H1 (cell line): ENCODE measurements around the gene MANSC4. TPM values are rescaled to one million over a fixed set of nuclear protein-coding genes. Genes with fewer than 3 reads are reported as not detected.

Experiments used
- CTCF ChIA-PET: fragments of 300-600 bp; sonication (Branson Sonifier 250); formaldehyde crosslinking; loops from one replicate; lab custom pipeline; 2021; ENCODE audit not compliant: partially characterized antibody; lab: Charles Lee
- POLR2A ChIA-PET: fragments of 300-600 bp; sonication (Branson Sonifier 250); formaldehyde crosslinking; loops from one replicate; lab custom pipeline; 2021; ENCODE audit warnings: inconsistent platforms; ENCODE audit not compliant: partially characterized antibody; lab: Charles Lee
- DNase-seq, 2 experiments: peaks; one replicate each; pipeline versions ENCODE4 v3.0.0 to v3.0.0-alpha.2; 2010 to 2022; ENCODE audit warnings: low spot score in 2 of 2, low read depth in 1 of 2, mixed read lengths in 1 of 2
- FAIRE-seq: peaks from 2 replicates; lab custom pipeline; 2011; peaks lifted over from hg19 to GRCh38; lab: Jason Lieb, UNC
- H2AFZ ChIP-seq: 2 replicates; pipeline ENCODE4 v1.8.1; 2012; ENCODE audit warnings: low read length, inconsistent platforms
- H2AK5ac ChIP-seq: 2 replicates; pipeline ENCODE4 v1.6.1; 2013; ENCODE audit warnings: low read depth, low read length
- H2BK120ac ChIP-seq: replicated peaks from 2 replicates; pipeline ENCODE3; 2013; ENCODE audit warnings: low read depth, low read length, inconsistent platforms
- H2BK12ac ChIP-seq: 2 replicates; pipeline ENCODE4 v1.6.1; 2013; ENCODE audit warnings: low read depth, low read length
- H2BK15ac ChIP-seq: 2 replicates; pipeline ENCODE4 v1.6.1; 2013; ENCODE audit warnings: low read length
- H2BK20ac ChIP-seq: 2 replicates; pipeline ENCODE4 v1.6.1; 2013; ENCODE audit warnings: low read length
- H2BK5ac ChIP-seq: 2 replicates; pipeline ENCODE4 v1.6.1; 2013; ENCODE audit warnings: low read depth, low read length
- H3K14ac ChIP-seq: 2 replicates; pipeline ENCODE4 v1.6.1; 2013; ENCODE audit warnings: inconsistent platforms; ENCODE audit not compliant: insufficient read length
- H3K18ac ChIP-seq: 2 replicates; pipeline ENCODE4 v1.6.1; 2013; ENCODE audit warnings: low read length; ENCODE audit errors: extremely low read depth
- H3K23ac ChIP-seq: 2 replicates; pipeline ENCODE4 v1.6.1; 2013; ENCODE audit warnings: inconsistent platforms; ENCODE audit not compliant: insufficient read length
- H3K23me2 ChIP-seq: 2 replicates; pipeline ENCODE4 v1.6.1; 2013; ENCODE audit warnings: low read depth, low read length
- H3K27ac ChIP-seq: 2 replicates; pipeline ENCODE4 v1.6.1; 2011; ENCODE audit warnings: low read depth, low read length, inconsistent platforms
- H3K27me3 ChIP-seq, 4 experiments: replicated peaks in 1 of 4; 1 replicate in 1 of 4; 2 replicates in 3 of 4; pipeline versions ENCODE4 v1.6.1 to v1.8.1; 2011 to 2013; ENCODE audit warnings: low read length in 3 of 4, mild to moderate bottlenecking in 3 of 4, inconsistent platforms in 2 of 4, mixed read lengths in 2 of 4, moderate library complexity in 1 of 4; ENCODE audit not compliant: control insufficient read depth in 3 of 4, insufficient read depth in 3 of 4; ENCODE audit errors: extremely low read depth in 1 of 4
- H3K36me3 ChIP-seq, 4 experiments: 2 replicates each; pipeline versions ENCODE4 v1.6.1 to v1.8.1; 2011 to 2013; ENCODE audit warnings: mild to moderate bottlenecking in 4 of 4, low read length in 3 of 4, moderate library complexity in 2 of 4, control low read depth in 1 of 4, inconsistent platforms in 1 of 4; ENCODE audit not compliant: insufficient read depth in 4 of 4, control insufficient read depth in 2 of 4
- H3K4ac ChIP-seq: replicated peaks from 2 replicates; pipeline ENCODE3; 2013; ENCODE audit warnings: low read length, low read depth, mixed read lengths, inconsistent platforms; ENCODE audit not compliant: insufficient read length
- H3K4me1 ChIP-seq, 4 experiments: replicated peaks in 1 of 4; 1 replicate in 1 of 4; 2 replicates in 3 of 4; pipeline versions ENCODE4 v1.6.1 to v1.8.1; 2011 to 2013; ENCODE audit warnings: low read length in 3 of 4, inconsistent platforms in 2 of 4, mixed read lengths in 1 of 4; ENCODE audit not compliant: insufficient read depth in 4 of 4, control insufficient read depth in 3 of 4
- H3K4me2 ChIP-seq, 2 experiments: 2 replicates each; pipeline versions ENCODE4 v1.6.1 to v1.8.1; 2011 to 2013; ENCODE audit warnings: low read depth in 2 of 2, low read length in 2 of 2, control low read depth in 1 of 2, inconsistent platforms in 1 of 2, mild to moderate bottlenecking in 1 of 2; ENCODE audit not compliant: insufficient read depth in 1 of 2
- H3K4me3 ChIP-seq, 4 experiments: fragments of 200-600, 300-600 bp in 1 of 4; sonication (generic), shearing (Covaris generic), sonication (Bioruptor Twin) in 1 of 4; 2 replicates each; pipeline versions ENCODE4 v1.5.1 to v1.8.1; 2011 to 2016; ENCODE audit warnings: low read length in 4 of 4, low read depth in 3 of 4, control low read depth in 2 of 4, inconsistent platforms in 2 of 4, mild to moderate bottlenecking in 2 of 4, mixed read lengths in 1 of 4, moderate library complexity in 1 of 4; ENCODE audit not compliant: insufficient read depth in 2 of 4; ENCODE audit errors: extremely low read depth in 1 of 4
- H3K56ac ChIP-seq: replicated peaks from 2 replicates; pipeline ENCODE3; 2013; ENCODE audit warnings: low read depth, mild to moderate bottlenecking, mixed read lengths, low read length, inconsistent platforms; ENCODE audit not compliant: insufficient read length
- H3K79me1 ChIP-seq: 2 replicates; pipeline ENCODE4 v1.6.1; 2013; ENCODE audit warnings: low read depth, low read length, control low read depth
- H3K79me2 ChIP-seq, 2 experiments: 2 replicates each; pipeline versions ENCODE4 v1.6.1 to v1.8.1; 2012 to 2013; ENCODE audit warnings: low read length in 2 of 2, mild to moderate bottlenecking in 2 of 2, inconsistent platforms in 1 of 2; ENCODE audit not compliant: insufficient read depth in 2 of 2, control insufficient read depth in 1 of 2
- H3K9ac ChIP-seq, 4 experiments: replicated peaks in 1 of 4; 1 replicate in 1 of 4; 2 replicates in 3 of 4; pipeline versions ENCODE4 v1.6.1 to v1.8.1; 2011 to 2013; ENCODE audit warnings: low read depth in 3 of 4, low read length in 3 of 4, control low read depth in 2 of 4, mild to moderate bottlenecking in 2 of 4, moderate library complexity in 2 of 4, inconsistent platforms in 1 of 4; ENCODE audit errors: extremely low read depth in 1 of 4
- H3K9me3 ChIP-seq, 2 experiments: 2 replicates each; pipeline versions ENCODE4 v1.6.1 to v1.8.1; 2012 to 2013; ENCODE audit warnings: mild to moderate bottlenecking in 2 of 2, moderate library complexity in 2 of 2, control low read depth in 1 of 2, inconsistent platforms in 1 of 2, low read depth in 1 of 2, low read length in 1 of 2, mixed read lengths in 1 of 2; ENCODE audit not compliant: insufficient read depth in 2 of 2
- H4K20me1 ChIP-seq, 2 experiments: replicated peaks in 1 of 2; 2 replicates each; pipeline versions ENCODE3 to v1.8.1; 2011 to 2013; ENCODE audit warnings: inconsistent platforms in 2 of 2, low read length in 2 of 2, mild to moderate bottlenecking in 1 of 2; ENCODE audit not compliant: insufficient read depth in 2 of 2, control insufficient read depth in 1 of 2
- H4K5ac ChIP-seq: 2 replicates; pipeline ENCODE4 v1.6.1; 2013; ENCODE audit warnings: low read length, low read depth, mixed read lengths, inconsistent platforms; ENCODE audit not compliant: insufficient read length
- H4K8ac ChIP-seq: 2 replicates; pipeline ENCODE4 v1.8.0; 2013; ENCODE audit warnings: mild to moderate bottlenecking, moderate library complexity, low read length, inconsistent platforms; ENCODE audit not compliant: insufficient read depth; ENCODE audit errors: extremely low read depth
- H4K91ac ChIP-seq: replicated peaks from 2 replicates; pipeline ENCODE3; 2013; ENCODE audit warnings: low read length, mixed read lengths, inconsistent platforms; ENCODE audit not compliant: insufficient read length
- ATF2 ChIP-seq: IDR thresholded peaks from 2 replicates; pipeline ENCODE4 v1.6.1; 2012; ENCODE audit warnings: low read length, inconsistent platforms
- CTCF ChIP-seq, 3 experiments: IDR thresholded peaks; 1 replicate in 2 of 3; 2 replicates in 1 of 3; pipeline versions ENCODE4 v1.5.1 to v1.6.1; 2011; ENCODE audit warnings: low read length in 3 of 3, mild to moderate bottlenecking in 3 of 3, inconsistent platforms in 2 of 3, low read depth in 1 of 3, moderate library complexity in 1 of 3; ENCODE audit not compliant: insufficient read depth in 1 of 3; ENCODE audit errors: control extremely low read depth in 1 of 3
- E2F6 ChIP-seq: IDR thresholded peaks from 2 replicates; pipeline ENCODE4 v1.6.1; 2012; ENCODE audit warnings: inconsistent platforms
- MAFK ChIP-seq: IDR thresholded peaks from 2 replicates; pipeline ENCODE4 v1.6.1; 2012; ENCODE audit warnings: low read depth, mild to moderate bottlenecking, improper control_type of control experiment, low read length
- POU5F1 ChIP-seq: IDR thresholded peaks from 2 replicates; pipeline ENCODE4 v1.6.1; 2011; ENCODE audit warnings: low read depth, mild to moderate bottlenecking, low read length, moderate library complexity
- RFX5 ChIP-seq: IDR thresholded peaks from 2 replicates; pipeline ENCODE4 v1.6.1; 2011; ENCODE audit warnings: low read depth, low read length, improper control_type of control experiment, borderline replicate concordance
- RXRA ChIP-seq: IDR thresholded peaks from 2 replicates; pipeline ENCODE4 v1.6.1; 2011; ENCODE audit warnings: low read depth, mild to moderate bottlenecking, low read length, moderate library complexity; ENCODE audit not compliant: insufficient read depth
- SP2 ChIP-seq: IDR thresholded peaks from 2 replicates; pipeline ENCODE4 v1.6.1; 2012; ENCODE audit warnings: mild to moderate bottlenecking, low read length, inconsistent platforms
- SRF ChIP-seq: IDR thresholded peaks from 2 replicates; pipeline ENCODE4 v1.6.1; 2011; ENCODE audit warnings: mild to moderate bottlenecking, low read depth, low read length, moderate library complexity
- WGBS, 2 experiments: shearing (Covaris generic) in 1 of 2; methylation state at CpG; one replicate each; pipeline versions ENCODE4 v1.1.6 to v1.1.7; 2013 to 2015; ENCODE audit warnings: low lambda C conversion rate in 2 of 2, mixed read lengths in 2 of 2, inconsistent platforms in 1 of 2, low coverage in 1 of 2, missing lambda C conversion rate in 1 of 2; ENCODE audit not compliant: insufficient replicate concordance in 2 of 2, insufficient coverage in 1 of 2, insufficient read length in 1 of 2; ENCODE audit errors: extremely low coverage in 1 of 2, missing lambda C conversion rate in 1 of 2; 5-methylcytosine and 5-hydroxymethylcytosine counted together
- polyA plus RNA-seq, 7 experiments: library from polyadenylated mRNA; depleted of rRNA in 3 of 7; stranded (reverse) in 5 of 7; unstranded in 2 of 7; fragments of >200 nt in 5 of 7; fragments of 200-250 nt in 2 of 7; gene quantifications; 1 replicate in 5 of 7; 2 replicates in 1 of 7; 4 replicates in 1 of 7; pipeline versions ENCODE4 v1.2.1 to v1.2.3, GENCODE V29; 2011 to 2013; ENCODE audit warnings: missing spikeins in 2 of 7, mixed read lengths in 2 of 7
- total RNA-seq: library from RNA; stranded (reverse); fragmentation: NEBNext Ultra II Directional; extraction: Animal tissue kit (Norgen Biotek cat#: 25700); gene quantifications from 2 replicates; pipeline ENCODE4 v1.2.1, GENCODE V29; 2021

The MANSC4 gene
- total and polyA plus RNA-seq, 2 of the 8 experiments (the other 6 are each of a cell fraction or from before 2014, with no cell fraction given): not detected

- no peak overlapping the region for H3K56ac ChIP-seq
- no peaks in the 10 kb centered on the region for H3K9me3 ChIP-seq
- H2BK20ac ChIP-seq: no peak overlapping the region
- no peaks in the 10 kb centered on the region for H3K79me2 ChIP-seq
- WGBS, 2 experiments: 94% methylated on average over 4 of the region's 4 CpGs; no CpG with 5 or more reads in 1 of the 2 experiments
- no peak overlapping the region for H2AK5ac ChIP-seq
- no peak overlapping the region for H4K5ac ChIP-seq
- no peaks in the 10 kb centered on the region for H3K4me1 ChIP-seq
- H3K27me3 ChIP-seq: no peaks in the 10 kb centered on the region
- H2BK5ac ChIP-seq: no peak overlapping the region
- H2BK120ac ChIP-seq: no peak overlapping the region
- H4K20me1 ChIP-seq: no peaks in the 10 kb centered on the region
- peaks cover 0 to 12% (median 3%) of the 10 kb centered on the region in 4 experiments; a peak in 3 of 8 replicates for H3K36me3 ChIP-seq
- no peak overlapping the region for H3K23ac ChIP-seq
- no peaks in the 10 kb centered on the region for H3K79me1 ChIP-seq
- H3K14ac ChIP-seq: no peak overlapping the region
- no peak for FAIRE-seq
- no peak overlapping the region for H2BK12ac ChIP-seq
- no peak overlapping the region for H4K91ac ChIP-seq
- CTCF ChIA-PET: no interaction called here
- no peak overlapping the region for H3K9ac ChIP-seq
- no peak overlapping the region for H3K27ac ChIP-seq
- no peak for DNase-seq
- no peak overlapping the region for H3K4ac ChIP-seq
- no peaks in the 10 kb centered on the region for H3K23me2 ChIP-seq
- no peak overlapping the region for H4K8ac ChIP-seq
- no peak overlapping the region for H2BK15ac ChIP-seq
- POLR2A ChIA-PET: no interaction called here
- H3K4me3 ChIP-seq: no peak overlapping the region
- H3K18ac ChIP-seq: no peak overlapping the region
- no peak overlapping the region for H2AFZ ChIP-seq
- no peak overlapping the region for H3K4me2 ChIP-seq
- TF ChIP-seq RFX5: no peak
- no peak for TF ChIP-seq SP2
- no peak for TF ChIP-seq SRF
- TF ChIP-seq RXRA: no peak
- TF ChIP-seq MAFK: no peak
- no peak for TF ChIP-seq E2F6
- no peak for TF ChIP-seq POU5F1
- no peak for TF ChIP-seq ATF2
- no peak for TF ChIP-seq CTCF (IDR thresholded peaks at IDR 0.05; ENCODE audit: control extremely low read depth in 1 of 3, insufficient read depth in 1 of 3, low read depth in 1 of 3, low read length in 3 of 3)
These were observed 49.9 kb downstream of the MANSC4 start for GRCh38 chr12:27730097-27730588.
